ENCODE data around the gene CNP.

DNA sequence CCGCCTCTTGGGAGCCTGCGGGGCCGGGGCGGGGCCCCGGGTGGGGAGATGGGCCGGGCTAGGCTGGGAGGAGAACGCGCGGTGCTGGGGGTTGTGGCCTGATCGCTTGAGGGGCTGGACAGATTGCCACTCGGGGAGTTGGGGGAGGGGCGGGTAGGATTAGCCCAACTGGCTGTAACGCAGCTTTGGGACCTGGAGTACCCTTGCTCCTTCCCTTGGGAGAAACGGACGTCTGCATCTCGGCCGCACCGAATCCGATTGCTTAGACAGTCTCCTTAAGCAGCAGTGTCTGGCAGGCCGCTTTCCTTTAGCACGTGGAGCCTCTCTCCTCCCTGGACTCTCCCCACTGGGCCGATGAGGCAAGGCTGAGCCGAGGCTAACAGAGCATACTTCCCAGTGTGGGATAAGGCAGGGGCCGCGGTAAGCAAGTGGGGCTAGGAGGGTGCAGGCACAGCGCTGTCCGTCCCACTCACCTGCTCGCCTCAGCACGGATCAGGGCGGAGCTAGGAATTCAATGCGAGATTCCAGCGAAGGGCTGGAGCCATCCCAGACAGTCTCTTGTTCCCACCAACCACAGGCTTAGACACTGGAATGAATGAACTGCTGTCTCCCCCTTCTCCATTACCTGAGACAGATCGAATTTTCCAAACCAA lies 47.3 kb upstream of the CNP start:
- TF ChIP-seq, protein P1, sequence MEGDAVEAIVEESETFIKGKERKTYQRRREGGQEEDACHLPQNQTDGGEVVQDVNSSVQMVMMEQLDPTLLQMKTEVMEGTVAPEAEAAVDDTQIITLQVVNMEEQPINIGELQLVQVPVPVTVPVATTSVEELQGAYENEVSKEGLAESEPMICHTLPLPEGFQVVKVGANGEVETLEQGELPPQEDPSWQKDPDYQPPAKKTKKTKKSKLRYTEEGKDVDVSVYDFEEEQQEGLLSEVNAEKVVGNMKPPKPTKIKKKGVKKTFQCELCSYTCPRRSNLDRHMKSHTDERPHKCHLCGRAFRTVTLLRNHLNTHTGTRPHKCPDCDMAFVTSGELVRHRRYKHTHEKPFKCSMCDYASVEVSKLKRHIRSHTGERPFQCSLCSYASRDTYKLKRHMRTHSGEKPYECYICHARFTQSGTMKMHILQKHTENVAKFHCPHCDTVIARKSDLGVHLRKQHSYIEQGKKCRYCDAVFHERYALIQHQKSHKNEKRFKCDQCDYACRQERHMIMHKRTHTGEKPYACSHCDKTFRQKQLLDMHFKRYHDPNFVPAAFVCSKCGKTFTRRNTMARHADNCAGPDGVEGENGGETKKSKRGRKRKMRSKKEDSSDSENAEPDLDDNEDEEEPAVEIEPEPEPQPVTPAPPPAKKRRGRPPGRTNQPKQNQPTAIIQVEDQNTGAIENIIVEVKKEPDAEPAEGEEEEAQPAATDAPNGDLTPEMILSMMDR (IDR thresholded peaks at IDR 0.05), result no peak
- TF ChIP-seq POLR2A (IDR thresholded peaks at IDR 0.05), result no peak

All from vagina (tissue), 2 donors.